HG02943 (cell line): ENCODE measurements around the gene CACNB2.
"Not testable (repeated sequence)": the region's sequence is repeated elsewhere in the genome, so short reads cannot be mapped to it uniquely, and the experiment has no call there.

ENCODE experiments used
- ATAC-seq: cut with Tn5 transposase; IDR thresholded peaks from one replicate; pipeline ENCODE4 v1.9.1; 2021; ENCODE audit warnings: mild to moderate bottlenecking, low read depth, moderate library complexity; ENCODE audit not compliant: unreplicated experiment

CACNB2 gene

DNA sequence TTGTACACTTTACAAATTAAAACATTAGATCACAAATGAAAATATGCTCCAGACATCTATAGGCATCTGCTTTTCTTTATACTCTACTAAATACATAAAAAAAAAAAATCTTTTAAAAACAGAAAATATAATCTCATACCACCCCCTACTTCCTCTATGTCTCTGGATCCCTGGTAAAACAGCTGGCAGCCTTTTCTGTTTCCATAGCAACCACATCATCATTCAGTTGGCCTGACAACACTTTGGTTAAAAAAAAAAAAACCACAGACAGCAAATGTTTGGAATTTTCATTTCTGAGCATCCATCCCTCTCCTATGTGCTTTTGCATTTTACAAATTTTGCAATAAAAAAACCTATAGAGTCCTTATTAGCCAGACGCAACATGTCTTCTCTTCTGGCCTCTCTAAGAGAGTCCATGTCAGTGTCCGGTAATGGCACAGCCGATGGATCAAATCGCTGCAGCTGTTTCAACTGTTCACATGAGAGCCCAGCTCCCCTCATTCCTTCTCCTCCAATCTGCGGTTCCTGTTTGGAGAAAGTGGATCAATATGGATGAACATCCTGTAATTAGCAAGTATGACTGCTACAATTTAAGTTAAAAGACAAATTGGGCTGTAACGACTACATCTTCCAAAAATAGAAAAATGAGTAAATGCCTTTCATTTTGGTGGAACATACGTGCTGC is 405.5 kb downstream of the CACNB2 start:
- no peak for ATAC-seq

DNA sequence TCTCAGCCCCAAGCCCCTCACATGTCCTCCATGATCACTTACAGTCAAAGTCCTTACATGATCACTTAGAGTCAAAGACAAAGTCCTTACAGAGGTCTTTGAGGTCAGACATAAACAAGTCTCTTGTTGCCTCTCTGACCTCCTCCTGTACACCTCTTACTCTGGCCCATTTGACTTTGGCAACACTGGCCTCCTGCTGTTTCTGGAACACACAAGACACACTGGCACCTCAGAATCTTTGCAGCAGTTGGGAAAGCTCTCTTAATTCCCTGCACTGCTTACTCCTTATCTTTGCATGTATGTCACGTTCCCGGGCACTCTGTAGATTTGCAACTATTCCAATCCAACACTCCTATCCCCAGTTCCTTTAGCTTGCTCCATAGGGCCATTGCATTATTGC is 408.9 kb downstream of the CACNB2 start:
- ATAC-seq = no peak

DNA sequence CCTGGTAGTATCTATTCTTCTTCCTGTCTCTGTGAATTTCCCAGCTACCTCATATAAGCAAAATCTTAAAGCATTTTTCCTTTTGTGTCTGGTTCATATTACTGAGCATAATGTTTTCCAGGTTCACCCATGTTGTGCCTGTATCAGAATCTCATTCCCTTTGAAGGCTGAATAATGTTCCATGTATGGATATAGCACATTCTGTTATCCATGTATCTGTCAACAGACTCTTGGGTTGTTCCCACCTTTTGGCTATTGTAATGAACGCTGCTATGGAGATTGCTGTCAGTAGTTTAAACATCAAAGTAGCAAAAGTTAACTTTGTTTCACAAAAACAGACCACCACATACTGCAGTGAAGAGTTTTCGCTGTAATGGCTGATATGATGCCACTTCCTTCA is 411.2 kb downstream of the CACNB2 start:
- ATAC-seq = no peak

DNA sequence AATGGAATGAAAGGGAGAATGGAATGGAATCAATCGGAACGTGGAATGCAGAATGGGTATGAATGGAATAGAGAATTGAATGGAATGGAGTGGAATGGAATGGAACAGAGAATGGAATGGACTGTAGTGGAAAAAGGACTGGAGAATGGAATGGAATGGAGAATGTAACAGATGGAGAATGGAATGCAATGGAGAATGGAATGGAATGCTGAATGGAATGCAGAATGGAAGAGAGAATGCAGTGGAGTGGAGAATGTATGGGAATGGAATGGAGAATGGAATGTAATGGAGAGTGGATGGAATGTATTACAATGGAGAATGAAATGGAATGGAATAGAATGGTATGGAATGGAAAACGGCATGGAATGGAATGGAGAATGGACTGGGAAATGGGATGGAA is 414.3 kb downstream of the CACNB2 start:
- ATAC-seq = no peak

DNA sequence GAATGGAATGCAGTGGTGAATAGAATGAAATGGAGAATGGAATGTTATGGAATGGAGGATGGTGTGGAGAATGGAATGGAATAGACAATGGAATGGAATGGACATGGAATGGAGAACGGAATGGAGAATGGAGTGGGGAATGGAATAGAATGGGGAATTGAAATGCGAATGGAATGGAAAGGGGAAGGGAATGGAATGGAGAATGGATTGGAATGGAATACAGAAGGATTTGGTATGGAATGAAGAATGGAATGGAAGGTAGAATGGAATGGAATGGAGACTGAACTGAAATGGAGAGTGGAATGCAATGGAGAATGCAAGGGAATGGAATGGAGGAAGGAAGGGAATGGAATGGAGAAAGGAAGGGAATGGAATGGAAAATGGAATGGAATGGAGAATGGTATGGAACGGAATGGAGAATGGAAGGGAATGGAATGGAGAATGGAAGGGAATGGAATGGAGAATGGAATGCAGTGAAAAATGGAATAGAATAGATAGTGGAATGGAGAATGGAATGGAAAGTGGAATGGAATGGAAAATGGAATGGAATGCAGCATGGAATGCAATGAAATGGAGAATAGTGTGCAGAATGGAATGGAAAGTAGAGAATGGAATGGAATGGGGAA is 416.4 kb downstream of the CACNB2 start:
- no peak for ATAC-seq

DNA sequence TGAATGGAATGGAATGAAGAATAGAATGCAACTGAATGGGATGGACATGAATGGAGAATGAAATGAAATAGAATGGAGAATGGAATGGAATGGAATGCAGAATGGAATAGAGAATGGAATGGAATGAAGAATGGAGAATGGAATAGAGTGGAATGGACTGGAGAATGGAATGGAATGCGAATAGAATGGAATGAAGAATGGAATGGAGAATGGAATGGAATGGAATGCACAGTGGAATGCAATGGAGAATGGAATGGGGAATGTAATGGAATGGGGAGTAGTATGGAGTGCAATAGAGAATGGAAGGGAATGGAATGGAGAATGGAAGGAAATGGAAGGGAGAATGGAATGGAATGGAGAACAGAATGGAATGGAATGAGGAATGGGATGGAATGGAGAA is 417.7 kb downstream of the CACNB2 start:
- no peak for ATAC-seq

DNA sequence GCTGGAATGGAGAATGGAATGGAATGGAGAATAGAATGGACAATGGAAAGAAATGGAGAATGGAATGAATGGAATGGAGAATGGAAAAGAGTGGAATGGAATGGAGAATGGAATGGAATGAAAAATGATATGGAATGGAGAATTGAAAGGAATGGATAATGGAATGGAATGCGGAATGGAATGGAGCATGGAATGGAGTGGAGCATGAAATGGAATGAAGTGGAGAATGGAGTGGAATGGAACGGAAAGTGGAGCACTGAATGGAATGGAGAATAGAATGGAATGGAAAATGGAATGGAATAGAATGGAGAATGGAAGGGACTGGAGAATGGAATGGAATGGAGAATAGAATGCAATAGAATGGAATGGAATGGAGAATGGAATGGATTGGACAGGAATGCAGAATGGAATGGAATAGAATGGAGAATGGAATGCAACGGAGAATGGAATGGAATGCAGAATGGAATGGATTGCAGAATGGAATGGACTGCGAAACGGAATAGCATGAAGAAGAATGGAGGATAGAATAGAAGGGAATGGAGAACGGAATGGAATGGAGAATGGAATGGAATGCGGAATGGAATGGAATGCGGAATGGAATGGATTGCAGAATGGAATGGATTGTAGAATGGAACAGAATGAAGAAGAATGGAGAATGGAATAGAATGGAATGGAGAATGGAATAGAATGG is 421.8 kb downstream of the CACNB2 start:
- ATAC-seq = no peak

DNA sequence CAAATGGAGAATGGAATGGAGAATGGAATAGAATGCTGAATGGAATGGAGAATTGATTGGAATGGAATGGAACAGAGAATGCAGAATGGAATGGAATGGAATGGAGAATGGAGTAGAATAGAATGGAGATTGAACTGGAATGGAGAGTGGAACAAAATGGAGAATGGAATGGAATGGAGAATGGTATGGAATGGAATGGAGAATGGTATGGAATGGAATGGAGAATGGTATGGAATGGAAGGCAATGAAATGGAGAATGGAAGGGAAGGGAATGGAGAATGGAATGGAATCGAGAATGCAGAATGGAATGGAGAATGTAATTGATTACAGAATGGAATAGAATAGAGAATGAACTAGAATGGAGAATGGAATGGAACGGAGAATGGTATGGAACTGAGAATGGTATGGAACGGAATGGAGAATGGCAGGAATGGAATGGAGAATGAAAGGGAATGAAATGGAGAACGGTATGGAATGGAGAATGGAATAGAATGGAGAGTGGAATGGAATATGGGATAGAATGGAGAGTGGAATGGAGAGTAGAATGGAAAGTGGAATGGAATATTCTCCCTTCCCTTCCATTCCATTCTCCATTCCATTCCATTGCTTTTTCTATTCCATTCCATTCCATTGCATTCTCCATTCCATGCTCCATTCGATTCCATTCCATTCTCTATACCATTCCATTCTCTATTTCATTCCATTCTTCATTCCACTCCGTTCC is 422.9 kb downstream of the CACNB2 start:
- ATAC-seq = no peak

DNA sequence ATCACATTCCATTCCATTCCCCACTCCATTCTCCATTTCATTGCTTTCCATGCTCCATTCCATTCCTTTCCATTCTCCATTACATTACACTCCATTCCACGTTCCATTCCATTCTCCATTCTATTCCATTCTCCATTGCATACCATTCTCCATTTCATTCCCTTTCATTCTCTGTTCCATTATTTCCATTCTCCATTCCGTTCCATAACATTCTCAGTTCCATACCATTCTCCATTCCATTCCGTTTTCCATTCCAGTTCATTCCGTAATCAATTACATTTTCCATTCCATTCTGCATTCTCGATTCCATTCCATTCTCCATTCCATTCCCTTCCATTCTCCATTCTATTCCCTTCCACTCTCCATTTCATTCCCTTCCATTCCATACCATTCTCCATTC is 424.8 kb downstream of the CACNB2 start:
- no peak for ATAC-seq

DNA sequence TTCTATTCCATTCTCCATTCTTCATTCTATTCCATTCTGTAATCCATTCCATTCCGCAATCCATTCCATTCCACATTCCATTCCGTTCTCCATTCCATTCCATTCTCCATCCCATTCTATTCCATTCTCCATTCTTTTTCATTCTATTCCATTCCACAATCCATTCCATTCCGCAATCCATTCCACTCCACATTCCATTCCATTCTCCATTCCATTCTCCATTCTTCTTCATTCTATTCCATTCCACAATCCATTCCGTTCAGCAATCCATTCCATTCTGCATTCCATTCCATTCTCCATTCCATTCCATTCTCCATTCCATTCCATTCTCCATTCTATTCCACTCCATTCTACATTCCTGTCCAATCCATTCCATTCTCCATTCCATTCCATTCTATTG is 426.0 kb downstream of the CACNB2 start:
- ATAC-seq = no peak

DNA sequence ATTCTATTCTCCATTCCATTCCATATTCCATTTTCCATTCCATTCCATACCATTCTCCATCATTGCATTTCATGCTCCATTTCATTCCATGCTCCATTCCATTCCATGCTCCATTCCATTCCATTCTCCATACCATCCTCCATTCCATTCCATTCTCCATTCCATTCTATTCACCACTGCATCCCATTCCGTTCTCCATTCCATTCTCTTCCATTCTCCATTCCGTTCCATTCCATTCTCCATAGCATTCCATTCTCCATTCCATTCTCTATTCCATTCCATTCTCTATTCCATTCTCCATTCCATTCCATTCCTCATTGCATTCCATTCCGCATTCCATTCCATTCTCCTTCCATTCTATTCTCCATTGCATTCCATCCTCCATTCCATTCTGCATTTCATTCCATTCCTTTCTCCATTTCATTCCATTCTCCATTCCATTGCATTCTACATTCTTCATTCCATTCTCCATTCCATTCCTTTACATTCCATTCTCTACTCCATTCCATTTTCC is 427.2 kb downstream of the CACNB2 start:
- ATAC-seq = no peak

DNA sequence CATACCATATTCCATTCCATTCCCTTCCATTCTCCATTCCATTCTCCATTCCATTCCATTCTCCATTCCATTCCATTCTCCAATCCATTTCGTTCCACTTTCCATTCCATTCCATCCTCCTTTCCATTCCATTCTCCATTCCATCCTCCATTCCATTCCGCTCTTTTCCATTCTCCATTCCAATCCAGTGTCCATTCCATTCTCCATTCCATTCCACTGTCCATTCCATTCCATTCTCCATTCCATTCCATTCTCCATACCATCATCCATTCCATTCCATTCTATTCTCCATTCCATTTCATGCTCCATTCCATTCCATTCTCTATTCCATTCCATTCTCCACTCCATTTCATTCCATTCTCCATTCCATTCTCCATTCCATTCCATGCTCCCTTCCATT is 430.2 kb downstream of the CACNB2 start:
- ATAC-seq = not testable (repeated sequence)

DNA sequence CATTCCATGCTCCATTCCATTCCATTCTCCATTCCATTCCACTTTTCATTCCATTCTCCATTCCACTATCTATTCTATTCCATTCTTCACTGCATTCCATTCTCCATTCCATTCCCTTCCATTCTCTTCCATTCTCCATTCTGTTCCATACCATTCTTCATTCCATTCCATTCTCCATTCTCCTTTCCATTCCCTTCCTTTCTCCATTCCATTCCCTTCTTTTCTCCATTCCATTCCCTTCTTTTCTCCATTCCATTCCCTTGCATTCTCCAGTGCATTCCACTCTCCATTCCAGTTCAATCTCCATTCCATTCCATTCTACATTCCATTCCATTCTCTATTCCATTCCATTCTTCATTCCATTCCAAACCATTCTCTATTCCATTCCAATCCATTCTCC is 430.9 kb downstream of the CACNB2 start:
- ATAC-seq = no peak

DNA sequence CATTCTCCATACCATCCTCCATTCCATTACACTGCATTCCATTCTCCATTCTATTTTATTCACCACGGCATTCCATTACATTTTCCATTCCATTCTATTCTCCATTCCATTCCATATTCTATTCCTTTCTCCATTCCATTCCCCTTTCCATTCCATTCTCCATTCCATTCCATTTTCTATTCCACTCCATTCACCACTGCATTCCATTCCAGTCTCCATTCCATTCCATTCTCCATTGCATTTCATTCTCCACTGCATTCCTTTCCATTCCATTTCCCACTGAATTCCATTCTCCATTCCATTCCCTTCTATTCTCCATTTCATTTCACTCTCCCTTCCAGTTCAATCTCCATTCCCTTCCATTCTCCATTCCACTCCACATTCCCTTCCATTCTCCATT is 431.6 kb downstream of the CACNB2 start:
- ATAC-seq = no peak

DNA sequence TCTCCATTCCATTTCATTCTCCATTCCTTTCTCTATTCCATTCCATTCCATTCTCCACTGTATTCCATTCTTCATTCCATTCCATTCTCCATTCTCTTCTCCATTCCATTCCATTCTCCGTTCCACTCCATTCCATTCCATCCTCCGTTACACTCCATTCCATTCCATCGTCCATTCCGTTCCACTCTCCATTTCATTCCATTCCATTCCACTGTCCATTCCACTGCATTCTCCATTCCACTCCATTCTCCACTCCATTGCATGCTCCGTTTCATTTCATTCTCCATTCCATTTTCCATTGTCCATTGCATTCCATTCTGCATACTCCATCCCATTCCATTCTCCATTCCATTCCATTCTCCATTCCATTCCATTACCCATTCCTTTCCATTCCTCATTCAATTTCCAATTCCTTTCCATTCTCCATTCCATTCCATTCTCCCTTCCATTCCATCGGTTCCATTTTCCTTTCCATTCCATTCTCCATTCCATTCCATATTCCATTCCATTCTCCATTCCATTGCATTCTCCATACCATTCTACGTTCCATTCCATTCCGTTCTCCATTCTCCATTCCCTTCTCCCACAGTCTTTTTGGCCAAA is 432.8 kb downstream of the CACNB2 start:
- no peak for ATAC-seq

DNA sequence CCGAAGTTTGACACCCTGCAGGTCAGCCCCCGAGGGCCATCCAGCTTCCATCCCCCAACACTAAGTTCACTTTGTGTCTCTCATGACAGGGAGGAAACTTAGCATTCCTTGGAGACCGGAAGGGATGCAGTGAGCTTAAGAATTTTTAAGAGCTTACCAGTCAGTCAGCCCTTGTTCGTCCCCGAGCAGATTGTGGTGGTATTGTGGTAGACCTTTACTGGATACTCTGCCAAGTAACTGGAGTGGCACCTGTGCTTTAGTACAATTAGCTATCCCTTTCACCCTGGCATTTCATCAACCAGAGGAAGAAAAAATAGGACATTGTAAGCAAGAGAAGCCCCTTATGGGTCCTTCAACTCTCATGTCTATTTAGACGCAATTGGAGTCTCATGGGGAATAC is 436.4 kb downstream of the CACNB2 start:
- ATAC-seq = no peak

DNA sequence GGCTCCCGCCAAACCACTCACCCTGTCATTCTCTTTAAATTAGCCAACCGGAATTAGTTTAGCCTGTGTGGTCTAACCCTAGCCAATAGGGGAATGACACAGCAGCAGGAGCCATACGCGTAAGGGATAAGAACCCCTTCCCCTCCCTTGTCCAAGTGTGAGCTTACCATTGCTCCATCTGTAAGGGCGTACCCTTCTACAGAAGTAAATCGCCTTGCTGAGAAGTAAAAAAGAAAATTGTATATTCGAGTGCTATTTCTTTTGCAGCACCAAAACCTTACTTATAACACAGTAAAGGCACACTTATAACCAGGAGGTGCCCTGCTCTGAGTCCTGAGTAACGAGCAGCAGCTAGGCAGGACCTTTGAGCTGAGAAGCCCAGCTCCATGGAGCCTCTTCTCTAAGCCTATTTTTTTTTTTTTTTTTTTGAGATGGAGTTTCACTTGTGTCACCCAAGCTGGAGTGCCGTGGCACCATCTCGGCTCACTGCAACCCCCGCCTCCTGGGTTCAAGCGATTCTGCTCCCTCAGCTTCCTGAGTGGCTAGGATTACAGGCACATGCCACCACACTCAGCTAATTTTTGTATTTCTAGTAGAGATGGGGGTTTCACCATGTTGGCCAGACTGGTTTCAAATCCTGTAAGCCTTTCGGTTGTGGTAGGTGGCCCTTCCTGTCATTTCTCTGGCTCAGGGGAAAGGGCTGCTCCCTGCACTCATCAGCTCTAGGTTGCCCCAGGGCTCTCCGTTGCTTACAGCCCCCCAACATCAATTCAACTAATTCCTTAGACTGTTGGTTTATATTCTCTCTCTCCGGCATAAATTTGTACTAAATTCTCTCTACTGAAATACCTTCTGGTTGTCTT is 437.8 kb downstream of the CACNB2 start:
- no peak for ATAC-seq

DNA sequence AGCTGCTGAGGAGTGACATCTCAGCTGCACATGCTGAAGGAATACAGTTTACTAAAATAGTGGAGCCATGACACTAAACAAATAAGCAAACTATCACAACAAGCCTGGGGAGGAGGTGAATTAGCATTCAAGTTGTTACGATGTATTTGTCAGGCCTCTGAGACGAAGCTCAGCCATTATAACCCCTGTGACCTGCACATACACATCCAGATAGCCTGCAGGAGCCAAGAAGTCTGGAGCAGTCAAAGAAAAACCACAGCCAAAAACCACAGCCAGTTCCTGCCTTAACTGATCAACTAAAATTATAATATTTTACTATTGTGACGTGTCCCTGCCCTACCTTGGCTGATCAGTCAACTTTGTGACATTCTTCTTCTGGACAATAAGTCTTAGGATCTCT is 442.6 kb downstream of the CACNB2 start:
- ATAC-seq = peak; percentile 58

DNA sequence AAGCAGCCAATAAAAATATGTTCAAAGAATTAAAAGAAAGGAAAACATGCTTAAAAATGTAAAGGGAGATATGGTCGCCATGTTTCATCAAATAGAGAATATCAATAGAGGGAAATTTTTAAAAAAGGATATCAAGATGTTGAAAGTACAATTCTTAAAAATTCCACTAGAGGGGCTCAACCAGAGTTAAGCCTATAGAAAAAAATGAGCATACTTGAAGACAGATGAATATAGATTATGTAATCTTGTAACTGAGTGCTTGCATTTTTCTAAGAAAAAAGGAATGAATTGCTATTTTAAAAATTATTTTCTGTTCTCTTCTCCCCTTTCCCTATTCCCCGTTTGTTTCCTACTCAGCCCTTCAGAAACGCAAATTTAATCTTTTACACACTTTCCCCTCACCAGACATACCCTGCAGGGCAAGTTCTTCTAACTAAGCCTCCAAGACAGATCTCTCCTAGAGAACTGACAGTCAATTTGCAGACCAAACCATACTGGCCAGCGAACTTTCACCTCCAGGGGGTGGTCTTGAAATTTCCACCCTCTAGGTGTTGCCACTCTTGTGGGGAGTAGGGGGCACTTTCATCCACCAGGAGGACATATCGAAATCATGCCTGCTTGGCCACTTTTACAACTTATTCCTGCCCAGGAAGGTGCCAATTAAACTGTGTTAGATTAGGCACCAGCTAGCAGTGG is 443.5 kb downstream of the CACNB2 start:
- no peak for ATAC-seq
